H1 (cell line): ENCODE data around the gene ASS1.

ENCODE experiments used
- EGR1 ChIP-seq: IDR thresholded peaks from 2 replicates; pipeline ENCODE4 v1.6.1; 2011; ENCODE audit warnings: low read depth, low read length, borderline replicate concordance
- EZH2 ChIP-seq: fragments of 200-600 bp; sonication (generic); IDR thresholded peaks from 2 replicates; pipeline ENCODE4 v1.7.1; 2012; ENCODE audit warnings: low read depth, mild to moderate bottlenecking, moderate library complexity, low read length, inconsistent platforms; ENCODE audit not compliant: severe bottlenecking
- JUN ChIP-seq: IDR thresholded peaks from 2 replicates; pipeline ENCODE4 v1.6.1; 2011; ENCODE audit warnings: low read depth, mild to moderate bottlenecking, improper control_type of control experiment, low read length
- PHF8 ChIP-seq: fragments of 200-600 bp; sonication (generic); conservative IDR thresholded peaks from 2 replicates; pipeline ENCODE4 v1.7.1; 2012; ENCODE audit warnings: low read depth, mild to moderate bottlenecking, inconsistent platforms, low read length, moderate library complexity
- POU5F1 ChIP-seq: IDR thresholded peaks from 2 replicates; pipeline ENCODE4 v1.6.1; 2011; ENCODE audit warnings: low read depth, mild to moderate bottlenecking, low read length, moderate library complexity
- RAD21 ChIP-seq, 2 experiments: IDR thresholded peaks in 1 of 2; conservative IDR thresholded peaks in 1 of 2; 2 replicates each; pipeline ENCODE4 v1.6.1; 2011; ENCODE audit warnings: low read depth in 2 of 2, low read length in 2 of 2, improper control_type of control experiment in 1 of 2, inconsistent platforms in 1 of 2, mild to moderate bottlenecking in 1 of 2, moderate library complexity in 1 of 2
- TAF1 ChIP-seq: IDR thresholded peaks from 2 replicates; pipeline ENCODE4 v1.6.1; 2011; ENCODE audit warnings: mild to moderate bottlenecking, low read depth, low read length
- TF ChIP-seq, protein P1 (sequence below), 3 experiments: IDR thresholded peaks; 1 replicate in 2 of 3; 2 replicates in 1 of 3; pipeline versions ENCODE4 v1.5.1 to v1.6.1; 2011; ENCODE audit warnings: low read length in 3 of 3, mild to moderate bottlenecking in 3 of 3, inconsistent platforms in 2 of 3, low read depth in 1 of 3, moderate library complexity in 1 of 3; ENCODE audit not compliant: insufficient read depth in 1 of 3; ENCODE audit errors: control extremely low read depth in 1 of 3
- TF ChIP-seq, protein P2 (sequence below): IDR thresholded peaks from 2 replicates; pipeline ENCODE4 v1.6.1; 2011; ENCODE audit warnings: low read length, improper control_type of control experiment

- TF ChIP-seq TAF1 = no peak
- no peak for TF ChIP-seq EGR1
- no peak for TF ChIP-seq JUN
- TF ChIP-seq, protein P1, sequence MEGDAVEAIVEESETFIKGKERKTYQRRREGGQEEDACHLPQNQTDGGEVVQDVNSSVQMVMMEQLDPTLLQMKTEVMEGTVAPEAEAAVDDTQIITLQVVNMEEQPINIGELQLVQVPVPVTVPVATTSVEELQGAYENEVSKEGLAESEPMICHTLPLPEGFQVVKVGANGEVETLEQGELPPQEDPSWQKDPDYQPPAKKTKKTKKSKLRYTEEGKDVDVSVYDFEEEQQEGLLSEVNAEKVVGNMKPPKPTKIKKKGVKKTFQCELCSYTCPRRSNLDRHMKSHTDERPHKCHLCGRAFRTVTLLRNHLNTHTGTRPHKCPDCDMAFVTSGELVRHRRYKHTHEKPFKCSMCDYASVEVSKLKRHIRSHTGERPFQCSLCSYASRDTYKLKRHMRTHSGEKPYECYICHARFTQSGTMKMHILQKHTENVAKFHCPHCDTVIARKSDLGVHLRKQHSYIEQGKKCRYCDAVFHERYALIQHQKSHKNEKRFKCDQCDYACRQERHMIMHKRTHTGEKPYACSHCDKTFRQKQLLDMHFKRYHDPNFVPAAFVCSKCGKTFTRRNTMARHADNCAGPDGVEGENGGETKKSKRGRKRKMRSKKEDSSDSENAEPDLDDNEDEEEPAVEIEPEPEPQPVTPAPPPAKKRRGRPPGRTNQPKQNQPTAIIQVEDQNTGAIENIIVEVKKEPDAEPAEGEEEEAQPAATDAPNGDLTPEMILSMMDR (IDR thresholded peaks at IDR 0.05; ENCODE audit: control extremely low read depth in 1 of 3, insufficient read depth in 1 of 3, low read depth in 1 of 3, low read length in 3 of 3) = no peak
- no peak for TF ChIP-seq EZH2
- no peak for TF ChIP-seq POU5F1
- TF ChIP-seq, protein P2, sequence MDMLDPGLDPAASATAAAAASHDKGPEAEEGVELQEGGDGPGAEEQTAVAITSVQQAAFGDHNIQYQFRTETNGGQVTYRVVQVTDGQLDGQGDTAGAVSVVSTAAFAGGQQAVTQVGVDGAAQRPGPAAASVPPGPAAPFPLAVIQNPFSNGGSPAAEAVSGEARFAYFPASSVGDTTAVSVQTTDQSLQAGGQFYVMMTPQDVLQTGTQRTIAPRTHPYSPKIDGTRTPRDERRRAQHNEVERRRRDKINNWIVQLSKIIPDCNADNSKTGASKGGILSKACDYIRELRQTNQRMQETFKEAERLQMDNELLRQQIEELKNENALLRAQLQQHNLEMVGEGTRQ = no peak
- TF ChIP-seq RAD21 (IDR thresholded peaks at IDR 0.05 in 1 of 2, conservative IDR thresholded peaks at IDR 0.05 in 1 of 2; ENCODE audit: low read depth in 2 of 2, low read length in 2 of 2) = no peak
- TF ChIP-seq PHF8 = no peak
These were observed 97.9 kb downstream of the ASS1 start for GRCh38 chr9:130542457-130543228.
